NT2/D1 (cell line): Measurements from ENCODE around the gene GALNT9.

Experiments
- DNase-seq: peaks from one replicate; pipeline ENCODE4 v3.0.0-alpha.2; 2011; ENCODE audit warnings: low read depth, low spot score
- H3K27me3 ChIP-seq: 2 replicates; pipeline ENCODE4 v1.6.0; 2011; ENCODE audit warnings: mild to moderate bottlenecking; ENCODE audit not compliant: insufficient read length, insufficient read depth
- H3K36me3 ChIP-seq: 2 replicates; pipeline ENCODE4 v1.6.1; 2011; ENCODE audit warnings: mild to moderate bottlenecking, low read length, mixed read lengths; ENCODE audit not compliant: insufficient read depth, insufficient read length
- H3K4me1 ChIP-seq: 2 replicates; pipeline ENCODE4 v1.5.1; 2011; ENCODE audit not compliant: insufficient read depth, insufficient read length
- H3K4me3 ChIP-seq: 2 replicates; pipeline ENCODE4 v1.5.1; 2011; ENCODE audit warnings: low read depth; ENCODE audit not compliant: insufficient read length
- H3K9ac ChIP-seq: 2 replicates; pipeline ENCODE4 v1.6.0; 2011; ENCODE audit warnings: low read depth; ENCODE audit not compliant: insufficient read length
- H3K9me3 ChIP-seq: 2 replicates; pipeline ENCODE4 v1.5.1; 2011; ENCODE audit warnings: mild to moderate bottlenecking, low read length; ENCODE audit not compliant: insufficient read depth
- SUZ12 ChIP-seq: IDR thresholded peaks from 2 replicates; pipeline ENCODE4 v1.6.1; 2011; ENCODE audit not compliant: insufficient read length, insufficient read depth; ENCODE audit errors: extremely low read depth
- YY1 ChIP-seq: IDR thresholded peaks from 2 replicates; pipeline ENCODE4 v1.6.1; 2011; ENCODE audit not compliant: insufficient read length, insufficient read depth
- ZNF274 ChIP-seq: IDR thresholded peaks from 2 replicates; pipeline ENCODE4 v1.6.1; 2011; ENCODE audit warnings: mild to moderate bottlenecking, low read depth, low read length

The GALNT9 gene

GRCh38 chr12:132166093-132166492 is 163.3 kb downstream of the GALNT9 start:
- TF ChIP-seq SUZ12 (no peak), YY1 (no peak), ZNF274 (no peak)
- Histone ChIP-seq H3K36me3 (no peaks in the 10 kb centered on the region), H3K9me3 (no peaks in the 10 kb centered on the region), H3K4me3 (no peak overlapping the region), H3K9ac (no peak overlapping the region), H3K27me3 (peaks cover 11% of the 10 kb centered on the region), H3K4me1 (peaks cover 19% of the 10 kb centered on the region)
- DNase-seq, result no peak

GRCh38 chr12:132165584-132165983 is 163.8 kb downstream of the GALNT9 start:
- peaks cover 6% of the 10 kb centered on the region for H3K27me3 ChIP-seq
- no peaks in the 10 kb centered on the region for H3K36me3 ChIP-seq
- TF ChIP-seq SUZ12 (no peak), YY1 (no peak), ZNF274 (no peak)

GRCh38 chr12:132164426-132164825 is 165.0 kb downstream of the GALNT9 start:
- no peak for DNase-seq
- peaks cover 6% of the 10 kb centered on the region for H3K36me3 ChIP-seq
- no peaks in the 10 kb centered on the region for H3K9me3 ChIP-seq
- peaks cover 15% of the 10 kb centered on the region for H3K4me1 ChIP-seq
- H3K27me3 ChIP-seq, result peaks cover 5% of the 10 kb centered on the region
- H3K9ac ChIP-seq, result no peak overlapping the region
- no peak overlapping the region for H3K4me3 ChIP-seq
- TF ChIP-seq SUZ12 (no peak), YY1 (no peak), ZNF274 (no peak)

More at GRCh38 chr12:132165584-132165983, 163.8 kb downstream of the GALNT9 start:
- Histone ChIP-seq H3K4me3 (no peak overlapping the region), H3K9ac (no peak overlapping the region), H3K4me1 (peaks cover 16% of the 10 kb centered on the region), H3K9me3 (no peaks in the 10 kb centered on the region)
- no peak for DNase-seq

- peaks cover 6% of the 10 kb centered on the region for H3K36me3 ChIP-seq
- H3K9ac ChIP-seq, result no peak overlapping the region
- H3K4me1 ChIP-seq, result peaks cover 15% of the 10 kb centered on the region
- no peaks in the 10 kb centered on the region for H3K9me3 ChIP-seq
- H3K27me3 ChIP-seq, result peaks cover 5% of the 10 kb centered on the region
- H3K4me3 ChIP-seq, result no peak overlapping the region
- DNase-seq, result no peak
- TF ChIP-seq ZNF274 (no peak), SUZ12 (no peak), YY1 (no peak)
Observed at GRCh38 chr12:132163911-132164288, 165.5 kb downstream of the GALNT9 start.

- Histone ChIP-seq H3K4me3 (no peak overlapping the region), H3K36me3 (peaks cover 8% of the 10 kb centered on the region), H3K9ac (no peak overlapping the region), H3K4me1 (peaks cover 13% of the 10 kb centered on the region), H3K27me3 (peaks cover 5% of the 10 kb centered on the region), H3K9me3 (no peaks in the 10 kb centered on the region)
- TF ChIP-seq ZNF274 (no peak), YY1 (no peak), SUZ12 (no peak)
- DNase-seq, result no peak
Observed at GRCh38 chr12:132163041-132163910, 166.1 kb downstream of the GALNT9 start.

- no peak for DNase-seq
- no peak overlapping the region for H3K4me3 ChIP-seq
- TF ChIP-seq YY1 (no peak), SUZ12 (no peak), ZNF274 (no peak)
- peaks cover 15% of the 10 kb centered on the region for H3K36me3 ChIP-seq
- H3K27me3 ChIP-seq, result no peaks in the 10 kb centered on the region
- peaks cover 5% of the 10 kb centered on the region; the same call in 1 of the 2 replicates for H3K9me3 ChIP-seq
- peaks cover 13% of the 10 kb centered on the region for H3K4me1 ChIP-seq
- peak overlapping the region; percentile 42 for H3K9ac ChIP-seq
Observed at GRCh38 chr12:132162508-132163031, 166.8 kb downstream of the GALNT9 start.

- Histone ChIP-seq H3K27me3 (no peaks in the 10 kb centered on the region), H3K9me3 (peaks cover 11% of the 10 kb centered on the region), H3K4me1 (peaks cover 13% of the 10 kb centered on the region), H3K4me3 (no peak overlapping the region), H3K36me3 (peaks cover 20% of the 10 kb centered on the region), H3K9ac (peak overlapping the region; percentile 42)
- no peak for DNase-seq
- no peak for TF ChIP-seq ZNF274
- no peak for TF ChIP-seq YY1
- no peak for TF ChIP-seq SUZ12
Observed at GRCh38 chr12:132161796-132162507, 167.4 kb downstream of the GALNT9 start.
